Astrocyte of the cerebellum (primary cell): ENCODE results near the gene TSN.
"Not testable (repeated sequence)": the region's sequence is repeated elsewhere in the genome, so short reads cannot be mapped to it uniquely, and the experiment has no call there.

Source experiments
- DNase-seq: peaks from one replicate; pipeline ENCODE4 v3.0.0-alpha.2; 2011; ENCODE audit warnings: low read depth
- H3K4me3 ChIP-seq: 2 replicates; pipeline ENCODE4 v1.5.1; 2011; ENCODE audit warnings: mild to moderate bottlenecking, low read depth, low read length, moderate library complexity
- CTCF ChIP-seq: IDR thresholded peaks from 2 replicates; pipeline ENCODE4 v1.5.1; 2012; ENCODE audit warnings: low read length, low read depth, moderate library complexity, mild to moderate bottlenecking; ENCODE audit errors: missing control alignments
- in situ Hi-C: cut with HindIII; loops from 2 replicates; pipeline ENCODE4 v1.10.0; 2017; ENCODE audit warnings: low sequenced_read_pairs

The TSN gene

DNA sequence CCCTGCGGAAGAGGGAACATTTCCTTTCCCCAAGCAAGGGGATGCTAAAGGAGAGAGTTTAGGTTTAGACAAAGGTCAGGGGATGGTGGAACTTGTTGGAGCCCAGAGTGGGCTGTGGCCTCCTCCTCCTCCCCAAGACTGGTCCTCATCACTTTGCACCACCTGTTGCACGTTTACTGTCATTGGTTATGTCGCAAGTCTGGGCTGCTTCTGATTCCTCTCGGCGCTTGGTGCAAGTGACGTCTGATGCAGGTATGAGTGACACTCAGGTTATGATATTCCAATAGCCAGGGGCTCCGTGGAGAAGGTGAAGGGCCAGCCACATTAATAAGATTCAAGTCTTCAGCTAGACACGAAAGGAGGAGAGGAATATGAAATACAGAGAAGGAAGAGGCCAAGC, 59.8 kb downstream of the TSN start:
- DNase-seq = no peak
- TF ChIP-seq CTCF = no peak
- in situ Hi-C loops = no loop called here
- H3K4me3 ChIP-seq = no peak overlapping the region

DNA sequence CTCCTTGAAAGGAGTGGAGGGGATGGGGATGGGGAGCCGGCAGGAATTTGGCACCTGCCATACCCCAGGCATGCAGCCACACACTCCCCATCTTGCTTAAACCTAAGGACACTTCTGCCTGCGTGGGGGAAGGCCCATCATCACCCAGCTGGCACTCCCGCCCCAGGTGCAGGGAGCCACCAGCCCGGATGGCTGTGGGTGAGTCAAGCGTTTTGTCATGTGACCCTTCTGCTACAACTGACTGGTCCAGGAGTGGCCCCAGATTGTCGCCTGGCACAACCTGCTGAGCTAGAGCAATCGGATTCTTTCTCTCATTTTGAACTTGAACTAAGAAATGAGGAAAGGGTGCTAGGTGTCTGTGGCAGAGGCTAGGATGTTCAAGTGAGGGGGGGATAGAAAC, 61.3 kb downstream of the TSN start:
- DNase-seq = no peak
- no peak for TF ChIP-seq CTCF
- in situ Hi-C loops = no loop called here
- H3K4me3 ChIP-seq = no peak overlapping the region

- in situ Hi-C loops = not testable (repeated sequence)
Measured at GRCh38 chr2:121817304-121817703, 61.9 kb downstream of the TSN start.

More at GRCh38 chr2:121817304-121817703, 61.9 kb downstream of the TSN start:
- DNase-seq, H3K4me3 ChIP-seq: not testable (repeated sequence)
